Measurements from ENCODE around the gene AQR.

AQR gene

GRCh38 chr15:34904527-34904926, 65.0 kb downstream of the AQR start:
- no peak overlapping the region for H3K4me3 ChIP-seq (ENCODE audit: low read depth, low read length)
- DNase-seq (ENCODE audit: low read depth), result no peak
- no peak for TF ChIP-seq CTCF (IDR thresholded peaks at IDR 0.05; ENCODE audit: low read depth, low read length, missing control alignments)

GRCh38 chr15:34900748-34901147, 68.8 kb downstream of the AQR start:
- DNase-seq (ENCODE audit: low read depth), result no peak
- TF ChIP-seq CTCF (IDR thresholded peaks at IDR 0.05; ENCODE audit: low read depth, low read length, missing control alignments), result no peak
- H3K4me3 ChIP-seq (ENCODE audit: low read depth, low read length), result no peak overlapping the region

GRCh38 chr15:34896183-34896582, 73.4 kb downstream of the AQR start:
- no peak overlapping the region for H3K4me3 ChIP-seq (ENCODE audit: low read depth, low read length)
- DNase-seq (ENCODE audit: low read depth), result no peak
- no peak for TF ChIP-seq CTCF (IDR thresholded peaks at IDR 0.05; ENCODE audit: low read depth, low read length, missing control alignments)

- no peak for TF ChIP-seq CTCF (IDR thresholded peaks at IDR 0.05; ENCODE audit: low read depth, low read length, missing control alignments)
- H3K4me3 ChIP-seq (ENCODE audit: low read depth, low read length), result no peak overlapping the region
- no peak for DNase-seq (ENCODE audit: low read depth)
Observed at GRCh38 chr15:34893967-34894366, 75.6 kb downstream of the AQR start.

GRCh38 chr15:34892963-34893591, 76.5 kb downstream of the AQR start:
- no peak overlapping the region for H3K4me3 ChIP-seq (ENCODE audit: low read depth, low read length)
- TF ChIP-seq CTCF (IDR thresholded peaks at IDR 0.05; ENCODE audit: low read depth, low read length, missing control alignments), result no peak
- no peak for DNase-seq (ENCODE audit: low read depth)

GRCh38 chr15:34890424-34890823, 79.1 kb downstream of the AQR start:
- no peak for DNase-seq (ENCODE audit: low read depth)
- no peak for TF ChIP-seq CTCF (IDR thresholded peaks at IDR 0.05; ENCODE audit: low read depth, low read length, missing control alignments)
- H3K4me3 ChIP-seq (ENCODE audit: low read depth, low read length), result no peak overlapping the region

GRCh38 chr15:34889476-34889875, 80.1 kb downstream of the AQR start:
- no peak for TF ChIP-seq CTCF (IDR thresholded peaks at IDR 0.05; ENCODE audit: low read depth, low read length, missing control alignments)
- DNase-seq (ENCODE audit: low read depth), result no peak
- H3K4me3 ChIP-seq (ENCODE audit: low read depth, low read length), result no peak overlapping the region
